Fibroblast of lung (primary cell): ENCODE data around the gene FAM222A.

Experiments
- EZH2 ChIP-seq: IDR thresholded peaks from 2 replicates; pipeline ENCODE4 v1.5.1; 2012; ENCODE audit warnings: low read length, control low read depth, mild to moderate bottlenecking; ENCODE audit errors: missing control alignments
- TF ChIP-seq, protein P1 (sequence below), 2 donors: IDR thresholded peaks in 1 of 2; conservative IDR thresholded peaks in 1 of 2; 1 replicate in 1 of 2; 2 replicates in 1 of 2; pipeline ENCODE4 v1.5.1; 2011 to 2012; ENCODE audit warnings: low read length in 2 of 2, control low read depth in 1 of 2, inconsistent platforms in 1 of 2, low read depth in 1 of 2, mild to moderate bottlenecking in 1 of 2

DNA sequence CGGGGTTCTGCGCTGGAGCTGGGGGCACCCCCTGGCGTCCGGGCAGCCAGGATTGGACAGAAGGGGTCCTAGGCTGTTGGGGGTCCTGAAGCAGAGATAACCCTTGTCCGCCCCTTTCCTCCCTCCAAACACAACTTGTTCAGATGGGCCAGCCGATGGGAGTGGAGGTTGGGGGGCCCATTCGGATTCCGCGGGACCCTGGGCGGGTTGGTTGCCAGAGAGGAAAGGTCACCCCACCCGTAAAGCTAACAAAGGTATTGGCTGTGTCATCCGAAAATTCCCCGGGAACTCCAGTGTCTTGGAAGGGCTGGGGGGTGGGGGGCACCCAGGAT, 1.3 kb downstream of the FAM222A start:
- TF ChIP-seq, protein P1, sequence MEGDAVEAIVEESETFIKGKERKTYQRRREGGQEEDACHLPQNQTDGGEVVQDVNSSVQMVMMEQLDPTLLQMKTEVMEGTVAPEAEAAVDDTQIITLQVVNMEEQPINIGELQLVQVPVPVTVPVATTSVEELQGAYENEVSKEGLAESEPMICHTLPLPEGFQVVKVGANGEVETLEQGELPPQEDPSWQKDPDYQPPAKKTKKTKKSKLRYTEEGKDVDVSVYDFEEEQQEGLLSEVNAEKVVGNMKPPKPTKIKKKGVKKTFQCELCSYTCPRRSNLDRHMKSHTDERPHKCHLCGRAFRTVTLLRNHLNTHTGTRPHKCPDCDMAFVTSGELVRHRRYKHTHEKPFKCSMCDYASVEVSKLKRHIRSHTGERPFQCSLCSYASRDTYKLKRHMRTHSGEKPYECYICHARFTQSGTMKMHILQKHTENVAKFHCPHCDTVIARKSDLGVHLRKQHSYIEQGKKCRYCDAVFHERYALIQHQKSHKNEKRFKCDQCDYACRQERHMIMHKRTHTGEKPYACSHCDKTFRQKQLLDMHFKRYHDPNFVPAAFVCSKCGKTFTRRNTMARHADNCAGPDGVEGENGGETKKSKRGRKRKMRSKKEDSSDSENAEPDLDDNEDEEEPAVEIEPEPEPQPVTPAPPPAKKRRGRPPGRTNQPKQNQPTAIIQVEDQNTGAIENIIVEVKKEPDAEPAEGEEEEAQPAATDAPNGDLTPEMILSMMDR (conservative IDR thresholded peaks at IDR 0.05 in 1 of 2, IDR thresholded peaks at IDR 0.05 in 1 of 2; ENCODE audit: low read depth in 1 of 2, low read length in 2 of 2) = no peak
- no peak for TF ChIP-seq EZH2
